HG02943 (cell line): ENCODE measurements around the gene ELL.
"Not testable (repeated sequence)": the region's sequence is repeated elsewhere in the genome, so short reads cannot be mapped to it uniquely, and the experiment has no call there.

Source experiments
- ATAC-seq: cut with Tn5 transposase; IDR thresholded peaks from one replicate; pipeline ENCODE4 v1.9.1; 2021; ENCODE audit warnings: mild to moderate bottlenecking, low read depth, moderate library complexity; ENCODE audit not compliant: unreplicated experiment

Gene ELL

DNA sequence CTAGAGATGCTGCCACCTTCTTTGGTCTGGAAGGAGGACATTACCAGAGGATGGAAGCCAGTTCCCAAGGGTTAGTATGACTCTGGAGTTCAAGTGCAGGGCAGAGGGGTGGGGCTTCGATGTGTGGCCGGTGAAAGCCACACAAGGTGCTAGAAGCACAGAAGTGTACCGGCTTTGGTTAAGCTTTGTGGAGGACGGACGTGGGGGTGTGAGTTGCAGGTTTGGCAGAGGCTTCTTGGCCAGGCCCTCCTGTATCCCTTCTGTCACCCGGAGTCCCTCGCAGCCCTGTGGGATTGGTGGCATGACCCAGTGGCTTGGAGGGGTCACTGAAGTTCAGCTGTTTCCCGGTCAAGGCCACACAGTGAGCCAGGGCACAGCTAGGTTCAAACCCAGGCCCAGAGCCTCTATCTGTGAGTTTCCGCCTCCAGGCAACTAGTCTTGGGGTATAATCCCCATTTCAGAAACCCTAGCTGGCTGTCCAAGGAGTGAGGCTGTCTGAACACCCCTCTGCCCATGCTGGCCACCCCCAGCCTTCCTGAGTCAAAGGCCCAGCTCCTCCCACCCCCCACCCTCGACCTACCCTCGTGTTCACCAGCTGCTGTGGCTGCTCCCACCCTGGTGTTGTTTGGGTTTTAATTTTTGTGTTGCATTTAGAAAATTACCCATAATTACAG, 107.2 kb downstream of the ELL start:
- ATAC-seq, result no peak

DNA sequence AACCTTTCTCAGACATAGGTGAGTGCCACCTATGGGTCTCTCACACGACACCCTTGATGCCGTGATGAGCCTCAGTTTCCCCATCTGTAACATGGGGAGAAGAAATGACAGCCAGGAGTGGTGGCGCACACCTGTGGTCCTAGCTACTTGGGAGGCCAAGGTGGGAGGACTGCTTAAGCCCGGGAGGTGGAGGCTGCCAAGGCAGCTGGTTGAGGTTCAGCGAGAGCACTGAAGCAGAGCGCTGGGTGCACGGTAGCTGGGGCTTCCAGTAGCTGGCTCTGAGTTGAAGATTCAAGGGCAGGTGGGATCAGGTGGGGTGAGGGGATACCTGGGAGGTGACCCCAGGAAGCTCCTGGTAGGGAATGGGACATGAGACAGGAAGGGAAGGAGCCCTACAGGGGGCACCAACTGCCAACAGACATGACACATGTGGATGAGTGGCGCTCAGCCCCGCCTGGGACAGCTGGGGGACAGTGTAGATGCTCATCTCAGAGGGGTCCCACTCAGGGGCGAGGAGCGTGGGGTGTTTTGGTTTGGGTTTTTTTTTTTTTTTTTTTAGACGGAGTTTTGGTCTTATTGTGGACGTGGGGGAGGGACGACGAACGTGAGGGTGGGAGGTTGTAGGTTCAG, 109.1 kb downstream of the ELL start:
- no peak for ATAC-seq

DNA sequence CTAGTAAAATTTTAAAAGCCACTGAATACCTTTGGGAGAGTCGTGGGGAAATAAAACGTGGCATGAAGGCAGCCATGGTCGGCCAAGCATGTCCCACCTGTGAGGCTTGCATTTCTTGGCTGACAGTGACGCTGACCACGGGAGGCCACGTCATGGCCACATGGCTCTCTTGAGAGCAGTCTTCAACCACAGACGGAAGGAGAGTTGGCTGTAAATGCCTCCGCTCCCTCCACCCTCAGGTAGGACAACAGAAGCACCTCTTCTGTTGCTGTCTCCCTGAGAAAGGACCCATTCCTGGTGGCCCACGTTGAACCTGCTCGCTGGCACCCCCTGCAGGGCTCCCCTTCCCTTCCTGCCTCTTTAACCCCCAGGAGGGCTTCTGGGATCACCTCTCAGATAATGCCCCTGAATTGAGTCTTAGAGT, 113.8 kb downstream of the ELL start:
- ATAC-seq, result no peak

DNA sequence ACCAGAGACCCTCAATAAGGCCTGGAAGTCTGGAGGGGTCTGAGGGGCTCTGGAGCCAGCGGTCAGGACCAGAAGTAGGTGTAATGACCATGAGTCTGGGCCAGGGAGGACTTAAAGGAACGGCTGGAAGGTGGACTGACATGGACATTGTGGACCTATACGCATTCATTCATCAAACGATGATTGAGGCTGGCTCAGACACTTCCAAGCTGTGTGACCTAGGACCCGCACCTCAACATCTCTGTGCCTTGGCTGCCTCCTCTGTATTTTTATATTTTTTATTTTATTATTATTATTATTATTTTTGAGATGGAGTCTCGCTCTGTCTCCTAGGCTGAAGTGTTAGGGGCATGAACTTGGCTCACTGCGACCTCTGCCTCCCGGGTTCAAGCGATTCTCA, 115.1 kb downstream of the ELL start:
- ATAC-seq, result no peak

DNA sequence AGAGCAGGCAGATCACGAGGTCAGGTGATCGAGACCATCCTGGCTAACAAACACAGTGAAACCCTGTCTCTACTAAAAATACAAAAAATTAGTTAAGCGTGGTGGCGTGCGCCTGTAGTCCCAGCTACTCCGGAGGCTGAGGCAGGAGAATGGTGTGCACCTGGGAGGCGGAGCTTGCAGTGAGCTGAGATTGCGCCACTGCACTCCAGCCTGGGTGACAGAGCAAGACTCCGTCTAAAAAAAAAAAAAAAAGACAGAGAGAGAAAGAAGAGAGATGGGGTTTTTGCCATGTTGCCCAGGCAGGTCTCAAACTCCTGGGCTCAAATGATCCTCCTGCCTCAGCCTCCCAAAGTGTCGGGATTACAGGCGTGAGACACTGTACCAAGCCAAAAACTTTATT, 116.1 kb downstream of the ELL start:
- not testable (repeated sequence) for ATAC-seq

DNA sequence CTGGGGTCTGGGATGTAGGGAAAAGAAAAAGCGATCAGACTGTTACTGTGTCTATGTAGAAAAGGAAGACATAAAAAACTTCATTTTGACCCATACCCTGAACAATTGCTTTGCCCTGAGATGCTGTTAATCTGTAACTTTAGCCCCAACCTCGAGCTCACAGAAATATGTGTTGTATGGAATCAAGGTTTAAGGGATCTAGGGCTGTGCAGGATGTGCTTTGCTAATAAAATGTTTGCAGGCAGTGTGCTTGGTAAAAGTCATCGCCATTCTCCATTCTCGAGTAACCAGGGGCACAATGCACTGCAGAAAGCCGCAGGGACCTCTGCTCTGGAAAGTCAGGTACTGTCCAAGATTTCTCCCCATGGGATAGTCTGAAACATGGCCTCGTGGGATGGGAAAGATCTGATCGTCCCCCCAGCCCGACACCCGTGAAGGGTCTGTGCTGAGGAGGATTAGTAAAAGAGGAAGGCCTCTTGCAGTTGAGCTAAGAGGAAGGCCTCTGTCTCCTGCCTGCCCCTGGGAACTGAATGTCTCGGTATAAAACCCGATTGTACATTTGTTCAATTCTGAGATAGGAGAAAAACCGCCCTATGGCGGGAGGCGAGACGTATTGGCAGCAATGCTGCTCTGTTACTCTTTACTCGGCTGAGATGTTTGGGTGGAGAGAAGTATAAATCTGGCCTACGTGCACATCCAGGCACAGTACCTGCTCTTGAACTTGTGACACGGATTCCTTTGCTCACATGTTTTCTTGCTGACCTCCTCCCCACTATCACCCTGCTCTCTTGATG, 119.2 kb downstream of the ELL start:
- not testable (repeated sequence) for ATAC-seq

DNA sequence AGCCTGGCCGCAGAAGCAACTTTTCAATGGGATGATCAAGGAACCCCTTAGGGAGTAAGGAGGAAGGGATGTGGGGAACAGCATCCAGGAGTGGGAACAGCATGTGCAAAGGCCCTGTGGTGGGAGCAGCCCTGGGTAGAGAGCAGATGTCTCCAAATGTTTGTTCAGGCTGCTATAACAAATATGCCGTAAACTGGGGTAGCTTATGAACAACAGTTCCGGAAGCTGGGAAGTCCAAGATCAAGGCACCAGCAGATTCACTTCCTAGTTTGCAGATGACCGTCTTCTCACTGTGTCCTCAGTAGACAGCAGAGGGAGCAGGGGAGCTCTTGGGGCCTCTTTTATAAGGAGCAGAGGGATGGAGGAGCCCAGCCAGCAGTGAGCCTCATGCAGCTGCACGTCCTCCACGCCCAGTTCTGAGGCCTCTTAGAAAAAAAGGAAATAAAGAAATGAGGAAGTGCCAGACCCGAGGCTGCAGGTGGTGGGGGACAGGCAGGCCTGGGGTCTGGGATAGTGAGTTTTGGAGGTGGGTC, 120.2 kb downstream of the ELL start:
- ATAC-seq, result no peak

DNA sequence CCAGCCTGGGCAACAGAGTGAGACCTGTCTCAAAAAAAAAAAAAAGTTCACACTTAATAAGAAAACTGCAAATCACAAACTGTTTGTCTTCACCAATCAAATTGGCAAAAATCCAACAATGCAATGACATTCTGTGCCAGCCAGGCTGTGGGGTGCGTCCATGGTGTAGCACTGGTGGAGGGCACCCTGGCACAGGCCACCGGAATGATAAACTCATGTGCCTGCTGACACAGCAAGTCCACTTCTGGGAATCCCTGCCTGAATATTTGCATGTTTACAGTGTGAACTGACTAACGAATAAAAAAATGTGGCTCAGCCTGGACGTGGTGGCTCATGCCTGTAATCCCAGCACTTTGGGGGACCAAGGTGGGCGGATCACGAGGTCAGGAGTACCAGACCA, 122.9 kb downstream of the ELL start:
- no peak for ATAC-seq

DNA sequence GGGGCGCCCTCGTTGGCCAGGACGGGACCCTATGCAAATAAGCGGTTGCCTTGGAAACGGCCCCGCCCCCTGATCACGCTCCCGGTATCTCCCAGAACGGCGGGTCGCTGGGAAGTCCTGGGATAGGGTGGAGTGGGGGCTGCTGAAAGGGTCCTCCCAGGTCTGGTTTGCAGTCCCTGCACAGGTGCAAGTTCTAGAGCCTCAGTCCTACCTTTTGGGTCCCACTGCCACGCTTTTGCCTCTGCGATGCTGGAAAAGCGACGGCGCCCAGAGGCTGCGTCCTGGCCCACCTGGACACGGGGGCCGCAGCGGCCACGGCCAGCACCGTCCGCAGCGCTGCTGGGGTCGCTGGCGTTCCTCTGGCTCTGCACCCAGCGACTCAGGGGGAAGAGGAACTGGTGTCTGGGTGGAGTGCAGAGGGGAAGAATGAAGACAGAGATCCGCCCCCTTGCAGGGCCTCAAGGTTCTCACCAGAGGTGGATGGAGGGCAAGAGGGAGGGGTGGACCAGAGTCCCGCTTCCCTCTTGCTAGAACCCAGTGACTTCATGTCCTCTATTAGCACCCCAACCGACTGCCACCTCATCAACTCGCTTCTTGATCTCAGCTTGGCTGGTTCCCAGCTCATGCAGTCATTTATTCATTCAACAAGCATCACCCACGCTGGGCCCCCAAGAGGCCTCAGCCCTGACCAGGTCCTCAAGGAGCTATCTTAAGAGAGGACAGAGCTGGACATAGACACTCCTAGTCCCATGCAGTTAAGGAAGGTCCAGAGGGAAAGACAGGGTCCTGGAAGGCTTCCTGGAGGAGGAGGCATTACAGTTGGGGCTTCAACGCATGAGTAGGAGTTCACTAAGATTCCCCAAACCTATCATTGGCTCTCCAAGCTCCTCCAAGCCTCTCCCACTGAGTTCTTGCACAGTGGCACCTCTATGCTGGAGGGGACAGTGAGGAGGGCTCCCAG, 124.3 kb downstream of the ELL start, which contains the start of gene LRRC25:
TSS of gene LRRC25 (minus strand) at position 381 of the 961 bp plus-strand sequence. CDS start 659 bp downstream, outside the sequence.
- ATAC-seq, result no peak

DNA sequence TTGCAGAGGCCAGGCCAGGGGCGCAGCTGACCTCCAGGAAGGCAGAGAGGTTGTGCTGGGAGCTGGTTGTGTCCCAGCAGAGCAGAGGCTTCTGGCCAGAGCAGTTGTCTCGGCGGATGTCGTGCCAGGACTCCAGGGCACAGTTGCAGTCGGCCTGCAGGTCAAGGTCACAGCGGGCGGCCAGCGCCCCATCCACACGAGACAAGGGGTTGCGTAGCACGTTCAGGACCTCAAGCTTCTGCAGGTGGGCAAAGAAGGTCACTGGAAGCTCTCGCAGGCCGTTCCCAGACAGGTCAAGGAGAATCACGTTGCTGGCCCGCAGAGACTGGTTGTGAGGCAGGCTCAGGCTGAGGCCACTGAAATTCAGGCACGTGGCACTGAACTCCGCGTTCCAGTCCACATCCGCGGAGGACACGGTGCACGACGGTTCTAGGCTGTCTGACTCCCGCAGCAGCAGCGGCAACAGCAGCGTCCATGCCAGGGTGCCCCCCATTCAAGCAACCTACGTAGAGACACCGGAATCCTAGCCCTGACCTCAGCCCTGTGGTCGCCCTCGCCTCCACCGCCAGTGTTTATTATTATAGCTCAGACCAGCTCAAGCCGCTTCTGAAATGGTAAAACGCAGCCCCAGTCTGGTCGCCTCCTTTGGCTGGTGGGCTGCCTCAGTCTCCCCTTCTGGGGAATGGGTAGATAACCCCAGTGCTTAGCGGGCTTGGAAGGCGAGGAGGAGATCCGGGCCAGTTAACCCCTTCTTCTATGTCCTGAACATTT, 125.2 kb downstream of the ELL start:
- no peak for ATAC-seq

DNA sequence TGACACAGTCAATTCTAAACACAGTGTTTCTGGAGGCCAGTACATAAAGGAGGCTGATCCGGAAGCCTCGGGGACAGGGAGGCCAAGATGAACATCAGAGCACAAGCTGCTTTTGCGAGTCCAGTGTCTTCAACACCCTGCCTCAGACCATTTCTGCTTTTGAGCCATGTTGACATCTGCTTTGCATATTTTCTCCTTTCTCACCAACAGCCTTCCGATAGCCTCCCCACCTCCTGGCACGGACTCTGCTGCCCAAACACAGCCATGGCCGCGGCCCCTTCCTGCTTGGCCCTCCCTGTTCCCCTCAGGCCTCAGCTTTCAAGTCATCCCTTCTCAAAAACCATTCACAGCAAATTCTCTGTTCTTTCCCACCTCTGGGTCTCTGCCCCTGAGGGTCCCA, 128.0 kb downstream of the ELL start:
- ATAC-seq, result no peak

DNA sequence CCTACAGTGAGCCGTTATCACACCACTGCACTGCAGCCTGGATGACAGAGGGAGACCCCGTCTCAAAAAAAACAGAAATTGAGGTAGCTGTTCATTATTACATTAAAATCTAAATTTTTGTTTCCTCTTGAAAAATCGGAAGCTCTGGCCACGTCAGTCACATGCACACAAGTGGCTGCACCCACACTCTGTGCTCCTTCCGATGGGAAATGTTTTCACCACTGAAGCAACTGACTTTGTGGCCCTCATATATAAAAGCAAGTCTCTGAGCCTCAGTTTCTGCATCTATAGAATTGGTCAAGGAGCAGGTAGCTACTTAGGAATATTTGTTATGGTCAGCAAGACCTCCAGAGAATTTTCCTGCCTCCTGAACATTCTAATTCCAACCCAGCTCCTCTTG, 128.9 kb downstream of the ELL start:
- no peak for ATAC-seq
